ENCODE data around the gene RASGRF2. TPM values are rescaled to one million over a fixed set of nuclear protein-coding genes. Genes with fewer than 3 reads are reported as not detected.

RASGRF2 gene
- total and polyA plus RNA-seq, 7 experiments from 2014 or later = 9.8 to 55.2 (median 30.9) TPM

- peaks cover 12 to 71% (median 34%) of the 10 kb centered on the region in 5 donors for H3K36me3 Mint-ChIP-seq
Measured at GRCh38 chr5:81140943-81141342, 180.8 kb downstream of the RASGRF2 start.

GRCh38 chr5:81142108-81142507 lies 181.9 kb downstream of the RASGRF2 start:
- H3K4me3 Mint-ChIP-seq = no peak overlapping the region
- Histone ChIP-seq H3K4me1 (ENCODE audit: control insufficient read depth in 2 of 2, insufficient read depth in 2 of 2, low read length in 2 of 2) (no peaks in the 10 kb centered on the region), H3K27ac (ENCODE audit: low read depth, low read length) (no peak overlapping the region), H3K36me3 (ENCODE audit: control insufficient read depth in 2 of 3, insufficient read depth in 3 of 3, low read length in 3 of 3) (peaks cover 0 to 19% (median 0%) of the 10 kb centered on the region in 3 experiments), H3K27me3 (ENCODE audit: control insufficient read depth in 2 of 2, insufficient read depth in 2 of 2, low read length in 2 of 2) (no peaks in the 10 kb centered on the region), H3K9me3 (ENCODE audit: control insufficient read depth in 2 of 3, low read length in 3 of 3) (no peaks in the 10 kb centered on the region), H3K4me3 (ENCODE audit: low read length) (no peak overlapping the region)
- H3K4me1 Mint-ChIP-seq = peaks cover 1 to 28% (median 17%) of the 10 kb centered on the region in 7 donors
- H3K36me3 Mint-ChIP-seq = peaks cover 6 to 61% (median 29%) of the 10 kb centered on the region in 5 donors
- DNase-seq (no peak), ATAC-seq (no peak)
- no peak overlapping the region for H3K27ac Mint-ChIP-seq
- CTCF ChIA-PET = no interaction called here
- POLR2A ChIA-PET = no interaction called here
- intact Hi-C loops (cut with micrococcal nuclease) = no loop called here
- H3K27me3 Mint-ChIP-seq = no peaks in the 10 kb centered on the region
- no peaks in the 10 kb centered on the region for H3K9me3 Mint-ChIP-seq

More at GRCh38 chr5:81140943-81141342, 180.8 kb downstream of the RASGRF2 start:
- Histone ChIP-seq H3K9me3 (ENCODE audit: control insufficient read depth in 2 of 3, low read length in 3 of 3) (no peaks in the 10 kb centered on the region), H3K27ac (ENCODE audit: low read depth, low read length) (no peak overlapping the region), H3K36me3 (ENCODE audit: control insufficient read depth in 2 of 3, insufficient read depth in 3 of 3, low read length in 3 of 3) (peaks cover 0 to 20% (median 0%) of the 10 kb centered on the region in 3 experiments), H3K4me3 (ENCODE audit: low read length) (no peak overlapping the region), H3K27me3 (ENCODE audit: control insufficient read depth in 2 of 2, insufficient read depth in 2 of 2, low read length in 2 of 2) (no peaks in the 10 kb centered on the region), H3K4me1 (ENCODE audit: control insufficient read depth in 2 of 2, insufficient read depth in 2 of 2, low read length in 2 of 2) (no peaks in the 10 kb centered on the region)
- Mint-ChIP-seq H3K27ac (no peak overlapping the region), H3K4me3 (no peak overlapping the region), H3K27me3 (no peaks in the 10 kb centered on the region), H3K9me3 (peaks cover 0 to 9% (median 0%) of the 10 kb centered on the region in 11 donors), H3K4me1 (peaks cover 0 to 27% (median 8%) of the 10 kb centered on the region in 7 donors)
- intact Hi-C loops (cut with micrococcal nuclease) = no loop called here
- POLR2A ChIA-PET = no interaction called here
- CTCF ChIA-PET = no interaction called here
- DNase-seq (no peak), ATAC-seq (no peak)

- CTCF ChIA-PET = no interaction called here
- Histone ChIP-seq H3K4me1 (ENCODE audit: control insufficient read depth in 2 of 2, insufficient read depth in 2 of 2, low read length in 2 of 2) (no peaks in the 10 kb centered on the region), H3K4me3 (ENCODE audit: low read length) (no peak overlapping the region), H3K9me3 (ENCODE audit: control insufficient read depth in 2 of 3, low read length in 3 of 3) (no peaks in the 10 kb centered on the region), H3K27me3 (ENCODE audit: control insufficient read depth in 2 of 2, insufficient read depth in 2 of 2, low read length in 2 of 2) (no peaks in the 10 kb centered on the region), H3K27ac (ENCODE audit: low read depth, low read length) (no peak overlapping the region), H3K36me3 (ENCODE audit: control insufficient read depth in 2 of 3, insufficient read depth in 3 of 3, low read length in 3 of 3) (peaks cover 0 to 6% (median 0%) of the 10 kb centered on the region in 3 experiments)
- H3K27ac Mint-ChIP-seq = peak overlapping the region in 3 of 9 donors; percentile 13 to 83 (median 49)
- no peak overlapping the region for H3K4me3 Mint-ChIP-seq
- H3K27me3 Mint-ChIP-seq = no peaks in the 10 kb centered on the region
- peaks cover 8 to 42% (median 23%) of the 10 kb centered on the region in 7 donors for H3K4me1 Mint-ChIP-seq
- ATAC-seq (no peak), DNase-seq (no peak)
- intact Hi-C loops (cut with micrococcal nuclease) = no loop called here
- POLR2A ChIA-PET = no interaction called here
- peaks cover 4 to 46% (median 27%) of the 10 kb centered on the region in 5 donors for H3K36me3 Mint-ChIP-seq
- no peaks in the 10 kb centered on the region for H3K9me3 Mint-ChIP-seq
Measured at GRCh38 chr5:81145329-81145935, 185.3 kb downstream of the RASGRF2 start.

GRCh38 chr5:81146031-81146430 lies 185.9 kb downstream of the RASGRF2 start:
- no peak for DNase-seq
- Mint-ChIP-seq H3K36me3 (peaks cover 0 to 48% (median 33%) of the 10 kb centered on the region in 5 donors), H3K4me1 (peaks cover 8 to 42% (median 22%) of the 10 kb centered on the region in 7 donors), H3K27ac (peak overlapping the region in 5 of 9 donors; percentile 13 to 83 (median 48)), H3K9me3 (no peaks in the 10 kb centered on the region), H3K27me3 (no peaks in the 10 kb centered on the region), H3K4me3 (no peak overlapping the region)
- ChIA-PET CTCF (no interaction called here), POLR2A (no interaction called here)
- H3K27ac ChIP-seq (ENCODE audit: low read depth, low read length) = no peak overlapping the region
- H3K9me3 ChIP-seq (ENCODE audit: control insufficient read depth in 2 of 3, low read length in 3 of 3) = no peaks in the 10 kb centered on the region
- no peak overlapping the region for H3K4me3 ChIP-seq (ENCODE audit: low read length)
- H3K4me1 ChIP-seq (ENCODE audit: control insufficient read depth in 2 of 2, insufficient read depth in 2 of 2, low read length in 2 of 2) = no peaks in the 10 kb centered on the region
- H3K36me3 ChIP-seq (ENCODE audit: control insufficient read depth in 2 of 3, insufficient read depth in 3 of 3, low read length in 3 of 3) = peaks cover 0 to under 1% (median 0%) of the 10 kb centered on the region in 3 experiments
- no peaks in the 10 kb centered on the region for H3K27me3 ChIP-seq (ENCODE audit: control insufficient read depth in 2 of 2, insufficient read depth in 2 of 2, low read length in 2 of 2)
- intact Hi-C loops (cut with micrococcal nuclease) = no loop called here
- no peak for ATAC-seq

GRCh38 chr5:81147011-81147885 lies 187.1 kb downstream of the RASGRF2 start:
- POLR2A ChIA-PET = interaction anchor here (0.6 kb wide), 1 partner anchor 467 kb away, joined by 3 read pairs; no protein-coding TSS in a partner anchor
- ATAC-seq (no peak), DNase-seq (no peak)
- CTCF ChIA-PET = no interaction called here
- peaks cover 2 to 49% (median 42%) of the 10 kb centered on the region in 5 donors for H3K36me3 Mint-ChIP-seq
- no peaks in the 10 kb centered on the region for H3K9me3 ChIP-seq (ENCODE audit: control insufficient read depth in 2 of 3, low read length in 3 of 3)
- H3K27ac ChIP-seq (ENCODE audit: low read depth, low read length) = peak overlapping the region; percentile 58
- no peaks in the 10 kb centered on the region for H3K9me3 Mint-ChIP-seq
- peak overlapping the region in 6 of 9 donors; percentile 76 to 95 (median 84) for H3K27ac Mint-ChIP-seq
- H3K4me1 Mint-ChIP-seq = peaks cover 8 to 42% (median 22%) of the 10 kb centered on the region in 7 donors
- H3K4me3 Mint-ChIP-seq = peak overlapping the region in 9 of 10 donors; percentile 58 to 86 (median 79)
- H3K27me3 ChIP-seq (ENCODE audit: control insufficient read depth in 2 of 2, insufficient read depth in 2 of 2, low read length in 2 of 2) = no peaks in the 10 kb centered on the region
- H3K4me1 ChIP-seq (ENCODE audit: control insufficient read depth in 2 of 2, insufficient read depth in 2 of 2, low read length in 2 of 2) = no peaks in the 10 kb centered on the region
- H3K4me3 ChIP-seq (ENCODE audit: low read length) = no peak overlapping the region
- H3K36me3 ChIP-seq (ENCODE audit: control insufficient read depth in 2 of 3, insufficient read depth in 3 of 3, low read length in 3 of 3) = no peaks in the 10 kb centered on the region
- intact Hi-C loops (cut with micrococcal nuclease) = no loop called here
- H3K27me3 Mint-ChIP-seq = no peaks in the 10 kb centered on the region

GRCh38 chr5:81147886-81148571 lies 187.9 kb downstream of the RASGRF2 start:
- H3K36me3 ChIP-seq (ENCODE audit: control insufficient read depth in 2 of 3, insufficient read depth in 3 of 3, low read length in 3 of 3) = no peaks in the 10 kb centered on the region
- H3K9me3 Mint-ChIP-seq = peaks cover 0 to 7% (median under 1%) of the 10 kb centered on the region in 11 donors
- peak; percentile 51 for ATAC-seq
- H3K27me3 Mint-ChIP-seq = no peaks in the 10 kb centered on the region
- CTCF ChIA-PET = no interaction called here
- peaks cover 5 to 56% (median 49%) of the 10 kb centered on the region in 5 donors for H3K36me3 Mint-ChIP-seq
- H3K4me1 ChIP-seq (ENCODE audit: control insufficient read depth in 2 of 2, insufficient read depth in 2 of 2, low read length in 2 of 2) = no peaks in the 10 kb centered on the region
- POLR2A ChIA-PET = no interaction called here
- peak in 6 of 9 donors; percentile 5 to 39 (median 14) for DNase-seq
- no peak overlapping the region for H3K4me3 ChIP-seq (ENCODE audit: low read length)
- peak overlapping the region in 7 of 9 donors; percentile 25 to 95 (median 82) for H3K27ac Mint-ChIP-seq
- H3K27ac ChIP-seq (ENCODE audit: low read depth, low read length) = peak overlapping the region; percentile 58
- H3K4me1 Mint-ChIP-seq = peaks cover 8 to 42% (median 22%) of the 10 kb centered on the region in 7 donors
- intact Hi-C loops (cut with micrococcal nuclease) = no loop called here
- no peaks in the 10 kb centered on the region for H3K9me3 ChIP-seq (ENCODE audit: control insufficient read depth in 2 of 3, low read length in 3 of 3)
- peak overlapping the region in 9 of 10 donors; percentile 58 to 86 (median 79) for H3K4me3 Mint-ChIP-seq
- H3K27me3 ChIP-seq (ENCODE audit: control insufficient read depth in 2 of 2, insufficient read depth in 2 of 2, low read length in 2 of 2) = no peaks in the 10 kb centered on the region

Data from naive thymus-derived CD4-positive, alpha-beta T cell (primary cell).